ENCODE results near the gene PCSK7. TPM values are rescaled to one million over a fixed set of nuclear protein-coding genes. Genes with fewer than 3 reads are reported as not detected.
A peak's percentile ranks its signal among the peaks of the same experiment; 100 is the strongest.
"Not testable (repeated sequence)": the region's sequence is repeated elsewhere in the genome, so short reads cannot be mapped to it uniquely, and the experiment has no call there.

PCSK7 gene
- total RNA-seq, 2 donors from 2014 or later: 140 to 206 TPM

DNA sequence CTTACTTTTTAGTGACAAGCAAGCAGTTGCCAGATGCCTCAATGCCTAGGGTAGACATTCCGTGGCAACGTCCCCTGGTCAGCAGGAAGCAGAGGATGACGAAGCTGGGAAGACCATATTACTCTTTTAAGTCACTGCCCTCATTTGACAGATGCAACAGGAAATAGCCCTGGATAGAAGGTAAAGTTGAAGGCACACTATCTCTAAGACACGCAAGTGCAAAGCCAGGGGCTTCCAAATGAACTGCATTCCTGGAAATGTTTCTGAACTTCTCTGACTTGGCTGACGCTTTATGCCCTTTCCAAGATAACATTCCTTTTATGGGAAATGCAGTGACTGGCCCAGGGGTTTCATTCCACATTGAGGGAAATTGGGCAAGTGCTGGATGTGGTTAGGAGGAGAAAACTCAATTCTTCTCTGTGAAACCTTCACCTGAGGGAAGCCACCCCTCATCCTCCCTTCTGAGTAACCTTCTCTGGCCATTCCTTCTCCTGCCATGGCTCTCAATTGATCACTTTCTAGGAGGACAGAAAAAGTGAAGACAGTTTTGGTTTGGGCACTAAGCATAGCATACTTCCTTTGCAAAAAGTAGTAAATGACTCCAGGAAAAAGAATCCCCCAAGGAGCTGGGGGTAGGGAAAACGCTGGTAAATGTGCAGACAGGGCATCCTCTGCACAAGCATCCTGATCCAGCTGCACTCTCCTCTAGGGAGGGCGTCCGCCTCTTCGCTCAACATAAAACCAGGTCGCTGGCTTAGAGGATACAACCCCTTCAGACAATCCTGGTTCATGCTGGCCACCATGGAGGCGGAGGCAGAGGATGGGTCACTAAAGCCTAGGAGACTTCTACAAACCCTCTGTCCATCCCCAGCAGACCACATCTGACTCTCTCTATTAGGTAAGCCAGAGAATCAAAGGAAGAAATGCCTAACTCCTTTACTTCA lies 14.5 kb downstream of the PCSK7 start:
- peak overlapping the region; percentile 64 to 84 for H3K27ac Mint-ChIP-seq
- ATAC-seq (no peak), DNase-seq (ENCODE audit: low spot score) (peak; percentile 44)
- H3K9me3 Mint-ChIP-seq: no peaks in the 10 kb centered on the region
- peaks cover 22 to 28% of the 10 kb centered on the region in 2 donors for H3K4me1 Mint-ChIP-seq (ENCODE audit: low read depth in 2 of 2)
- peaks cover 24% of the 10 kb centered on the region for H3K36me3 Mint-ChIP-seq
- H3K4me3 Mint-ChIP-seq: no peak overlapping the region
- no peaks in the 10 kb centered on the region for H3K27me3 Mint-ChIP-seq

GRCh38 chr11:117214404-117215110 lies 17.3 kb downstream of the PCSK7 start:
- H3K4me3 Mint-ChIP-seq: no peak overlapping the region
- H3K27ac Mint-ChIP-seq: peak overlapping the region; percentile 50 to 51
- peaks cover 25 to 27% of the 10 kb centered on the region in 2 donors for H3K4me1 Mint-ChIP-seq (ENCODE audit: low read depth in 2 of 2)
- DNase-seq (ENCODE audit: low spot score): no peak
- no peaks in the 10 kb centered on the region for H3K27me3 Mint-ChIP-seq
- no peak for ATAC-seq
- H3K36me3 Mint-ChIP-seq: peaks cover 31% of the 10 kb centered on the region
- no peaks in the 10 kb centered on the region for H3K9me3 Mint-ChIP-seq

DNA sequence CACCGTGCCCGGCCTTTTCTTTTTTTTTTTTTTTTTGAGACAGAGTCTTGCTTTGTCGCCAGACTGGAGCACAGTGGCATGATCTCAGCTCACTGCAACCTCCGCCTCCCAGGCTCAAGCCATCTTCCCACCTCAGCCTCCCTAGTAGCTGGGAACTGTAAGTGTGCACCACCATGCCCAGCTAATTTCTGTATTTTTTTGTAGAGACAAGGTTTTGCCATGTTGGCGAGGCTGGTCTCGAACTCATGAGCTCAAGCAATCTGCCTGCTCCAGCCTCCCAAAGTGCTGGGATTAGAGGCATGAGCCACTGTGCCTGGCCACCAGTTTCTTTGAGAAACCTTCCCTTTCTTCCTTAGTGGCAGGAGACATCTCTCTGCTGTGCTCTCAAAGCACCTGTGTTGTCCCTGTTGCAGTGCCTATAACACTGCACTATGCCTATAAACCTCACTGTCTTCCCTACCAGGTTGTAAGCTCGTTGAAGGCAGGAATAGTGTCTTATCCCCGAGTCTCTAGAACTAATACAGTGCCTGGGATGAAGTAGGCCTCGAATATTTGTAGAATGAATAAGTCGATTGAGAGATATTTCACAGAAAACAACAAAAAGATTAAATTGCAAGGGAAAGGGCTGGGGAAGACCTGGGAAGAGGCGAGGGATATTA lies 19.0 kb downstream of the PCSK7 start:
- Mint-ChIP-seq H3K4me3 (no peak overlapping the region), H3K9me3 (no peaks in the 10 kb centered on the region), H3K27ac (peak overlapping the region in 1 of 2 donors; percentile 13), H3K36me3 (peaks cover 31% of the 10 kb centered on the region), H3K27me3 (no peaks in the 10 kb centered on the region), H3K4me1 (ENCODE audit: low read depth in 2 of 2) (peaks cover 18 to 24% of the 10 kb centered on the region in 2 donors)
- DNase-seq (ENCODE audit: low spot score): peak; percentile 22
- ATAC-seq: no peak

- Mint-ChIP-seq H3K27me3 (no peaks in the 10 kb centered on the region), H3K9me3 (no peaks in the 10 kb centered on the region), H3K27ac (no peak overlapping the region), H3K36me3 (peaks cover 25% of the 10 kb centered on the region), H3K4me1 (ENCODE audit: low read depth in 2 of 2) (peaks cover 8 to 13% of the 10 kb centered on the region in 2 donors), H3K4me3 (no peak overlapping the region)
- peak; percentile 10 for DNase-seq (ENCODE audit: low spot score)
- ATAC-seq: no peak
These were observed 21.3 kb downstream of the PCSK7 start for GRCh38 chr11:117210620-117211019.

DNA sequence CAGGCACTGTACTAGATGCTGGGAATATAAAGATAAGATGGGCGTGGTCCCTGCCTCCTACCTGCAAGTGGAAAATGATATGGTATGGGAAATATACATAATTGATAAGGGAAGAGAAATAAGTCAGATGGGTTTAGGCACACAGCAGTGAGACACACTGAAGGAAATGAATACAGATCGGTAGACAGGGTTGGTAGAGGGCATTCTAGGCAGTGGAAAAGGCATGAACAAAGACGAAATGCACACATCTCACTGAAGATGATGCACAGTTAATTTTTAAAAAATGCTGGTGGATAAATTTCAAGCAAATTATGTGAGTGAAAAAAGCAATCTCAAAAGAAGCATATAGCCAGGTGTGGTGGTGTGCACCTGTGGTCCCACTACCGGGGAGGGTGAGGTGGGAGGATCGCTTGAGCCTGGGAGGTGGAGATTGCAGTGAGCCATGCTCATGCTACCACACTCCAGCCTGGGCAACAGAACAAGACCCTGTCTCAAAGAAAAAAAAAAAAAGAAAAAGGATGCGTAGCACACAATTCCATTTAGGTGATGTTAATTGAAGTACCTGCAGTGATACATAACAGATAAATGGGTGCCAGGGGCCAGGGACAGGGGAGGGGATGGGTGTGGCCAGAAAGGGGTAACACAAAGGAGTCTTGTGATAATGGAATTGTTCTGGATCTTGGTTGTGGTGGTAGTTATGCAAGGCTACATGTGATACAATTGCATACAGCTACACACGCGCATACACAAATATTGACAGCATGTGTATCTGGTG lies 22.3 kb downstream of the PCSK7 start:
- ATAC-seq; H3K4me3 Mint-ChIP-seq; H3K27me3 Mint-ChIP-seq; H3K4me1 Mint-ChIP-seq (ENCODE audit: low read depth in 2 of 2); H3K27ac Mint-ChIP-seq; H3K9me3 Mint-ChIP-seq: not testable (repeated sequence)
- peaks cover 27% of the 10 kb centered on the region for H3K36me3 Mint-ChIP-seq
- peak; percentile 54 for DNase-seq (ENCODE audit: low spot score)

DNA sequence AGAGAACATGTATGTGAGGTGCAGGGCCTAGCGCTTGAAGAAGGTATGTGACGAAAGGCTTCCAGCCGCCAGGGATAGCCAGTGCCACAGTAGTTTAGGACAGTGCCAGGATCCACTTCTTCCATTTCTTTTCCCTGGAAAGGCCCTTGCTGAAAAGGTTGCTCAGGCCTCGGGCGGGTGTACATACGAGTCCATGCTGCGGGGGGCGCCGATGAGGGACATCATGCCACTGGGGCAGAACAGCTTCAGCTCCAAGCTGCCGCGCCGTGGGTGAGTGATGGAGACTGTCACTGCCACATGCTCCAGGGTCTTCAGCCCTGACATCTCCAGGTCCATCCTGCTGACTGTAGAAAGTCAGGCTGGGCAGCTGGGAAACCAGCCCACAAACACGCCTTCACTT lies 23.2 kb downstream of the PCSK7 start:
- not testable (repeated sequence) for H3K27ac Mint-ChIP-seq; H3K4me3 Mint-ChIP-seq; H3K27me3 Mint-ChIP-seq; ATAC-seq; H3K9me3 Mint-ChIP-seq; H3K4me1 Mint-ChIP-seq (ENCODE audit: low read depth in 2 of 2); DNase-seq (ENCODE audit: low spot score)
- peaks cover 21% of the 10 kb centered on the region for H3K36me3 Mint-ChIP-seq

GRCh38 chr11:117207481-117207880 lies 24.4 kb downstream of the PCSK7 start:
- not testable (repeated sequence) for H3K4me1 Mint-ChIP-seq (ENCODE audit: low read depth in 2 of 2); H3K27me3 Mint-ChIP-seq; H3K4me3 Mint-ChIP-seq; H3K9me3 Mint-ChIP-seq; DNase-seq (ENCODE audit: low spot score); H3K27ac Mint-ChIP-seq; ATAC-seq
- H3K36me3 Mint-ChIP-seq: peaks cover 12% of the 10 kb centered on the region

DNA sequence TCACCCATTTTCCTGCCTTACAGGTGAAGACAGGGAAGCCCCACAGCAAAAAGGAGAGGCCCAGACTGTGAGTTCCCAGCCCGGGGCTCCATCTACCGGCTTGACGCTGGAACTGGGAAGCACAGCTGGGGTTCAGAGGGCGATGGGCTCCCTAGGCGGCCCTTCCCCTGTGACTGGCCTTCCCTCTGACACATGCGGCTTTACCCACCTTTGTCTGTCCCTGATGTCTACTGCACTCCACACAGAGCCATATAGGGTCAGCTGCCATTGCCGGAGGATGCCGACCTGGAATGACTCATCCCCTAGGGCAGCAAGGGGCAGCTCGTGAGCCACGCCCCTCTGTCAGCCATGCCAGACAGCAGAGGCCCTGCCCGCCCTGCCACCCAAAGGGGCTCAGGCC lies 25.0 kb downstream of the PCSK7 start:
- H3K4me1 Mint-ChIP-seq (ENCODE audit: low read depth in 2 of 2); H3K9me3 Mint-ChIP-seq; DNase-seq (ENCODE audit: low spot score); H3K27me3 Mint-ChIP-seq; H3K27ac Mint-ChIP-seq; ATAC-seq; H3K4me3 Mint-ChIP-seq: not testable (repeated sequence)
- H3K36me3 Mint-ChIP-seq: peaks cover 12% of the 10 kb centered on the region

- DNase-seq (ENCODE audit: low spot score); H3K9me3 Mint-ChIP-seq; H3K4me1 Mint-ChIP-seq (ENCODE audit: low read depth in 2 of 2); ATAC-seq; H3K4me3 Mint-ChIP-seq; H3K27ac Mint-ChIP-seq; H3K36me3 Mint-ChIP-seq; H3K27me3 Mint-ChIP-seq: not testable (repeated sequence)
These were observed 25.8 kb downstream of the PCSK7 start for GRCh38 chr11:117206111-117206510.

GRCh38 chr11:117205211-117205818 lies 26.6 kb downstream of the PCSK7 start:
- Mint-ChIP-seq H3K27ac (no peak overlapping the region), H3K4me1 (ENCODE audit: low read depth in 2 of 2) (peaks cover 0 to 3% of the 10 kb centered on the region in 2 donors), H3K36me3 (peaks cover 6% of the 10 kb centered on the region), H3K9me3 (no peaks in the 10 kb centered on the region), H3K4me3 (no peak overlapping the region), H3K27me3 (no peaks in the 10 kb centered on the region)
- DNase-seq (ENCODE audit: low spot score) (no peak), ATAC-seq (no peak)

DNA sequence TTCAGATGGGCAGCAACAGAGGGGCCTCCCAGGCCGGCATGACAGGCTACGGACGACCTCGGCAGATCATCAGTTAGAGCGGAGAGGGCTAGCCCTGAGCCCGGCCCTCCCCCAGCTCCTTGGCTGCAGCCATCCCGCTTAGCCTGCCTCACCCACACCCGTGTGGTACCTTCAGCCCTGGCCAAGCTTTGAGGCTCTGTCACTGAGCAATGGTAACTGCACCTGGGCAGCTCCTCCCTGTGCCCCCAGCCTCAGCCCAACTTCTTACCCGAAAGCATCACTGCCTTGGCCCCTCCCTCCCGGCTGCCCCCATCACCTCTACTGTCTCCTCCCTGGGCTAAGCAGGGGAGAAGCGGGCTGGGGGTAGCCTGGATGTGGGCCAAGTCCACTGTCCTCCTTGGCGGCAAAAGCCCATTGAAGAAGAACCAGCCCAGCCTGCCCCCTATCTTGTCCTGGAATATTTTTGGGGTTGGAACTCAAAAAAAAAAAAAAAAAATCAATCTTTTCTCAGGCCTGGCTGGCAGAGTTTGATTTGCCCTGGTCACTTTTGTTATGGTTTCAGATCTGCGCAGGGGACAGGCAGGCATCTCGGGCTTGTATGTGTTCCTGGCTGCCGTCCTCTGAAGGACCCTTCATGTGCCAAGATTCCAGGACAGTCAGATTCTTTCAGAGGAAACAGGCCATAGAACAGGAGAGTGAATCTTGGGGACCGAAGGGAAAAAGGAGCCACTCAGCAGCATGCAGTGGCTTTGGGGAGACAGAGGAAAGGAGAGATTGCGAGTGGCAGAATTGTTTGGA lies 27.4 kb downstream of the PCSK7 start:
- ATAC-seq (no peak), DNase-seq (ENCODE audit: low spot score) (no peak)
- Mint-ChIP-seq H3K4me1 (ENCODE audit: low read depth in 2 of 2) (peaks cover 0 to 3% of the 10 kb centered on the region in 2 donors), H3K4me3 (no peak overlapping the region), H3K36me3 (peaks cover 6% of the 10 kb centered on the region), H3K27me3 (no peaks in the 10 kb centered on the region), H3K27ac (no peak overlapping the region), H3K9me3 (no peaks in the 10 kb centered on the region)

GRCh38 chr11:117203069-117203407 lies 28.8 kb downstream of the PCSK7 start:
- Mint-ChIP-seq H3K27ac (peak overlapping the region in 1 of 2 donors; percentile 77), H3K36me3 (peaks cover 6% of the 10 kb centered on the region), H3K9me3 (no peaks in the 10 kb centered on the region), H3K4me3 (no peak overlapping the region), H3K4me1 (ENCODE audit: low read depth in 2 of 2) (peaks cover 0 to 3% of the 10 kb centered on the region in 2 donors), H3K27me3 (no peaks in the 10 kb centered on the region)
- DNase-seq (ENCODE audit: low spot score): no peak
- ATAC-seq: peak in 1 of 2 donors; percentile 4

Data from natural killer cell treated with Interleukin-12 subunit alpha and Interleukin-12 subunit beta and Interleukin-15 and Interleukin-18, amount 100 ng/mL, for 72 hours (primary cell).